ENCODE results near the gene TPRG1.

DNA sequence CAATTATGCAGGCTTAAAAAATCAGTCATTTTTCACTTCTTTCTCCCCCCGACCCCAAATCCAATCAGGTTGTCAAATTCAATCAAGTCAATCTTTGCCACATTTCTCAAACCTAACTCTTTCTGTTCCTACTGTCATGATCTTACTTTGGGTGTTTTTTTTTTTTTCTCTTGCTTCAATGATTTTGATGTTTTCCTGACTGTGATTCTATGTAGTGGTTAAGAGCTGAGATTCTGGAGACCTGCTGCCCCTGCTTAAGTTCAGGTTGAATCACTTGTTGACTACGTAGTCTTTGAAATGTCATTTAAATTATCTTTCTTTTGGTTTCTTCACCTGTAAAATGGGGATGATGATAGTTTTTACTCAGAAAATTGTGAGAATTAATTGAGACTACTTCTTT lies 117.5 kb downstream of the TPRG1 start:
- TF ChIP-seq CTCF (IDR thresholded peaks at IDR 0.05) (no peak), POLR2A (IDR thresholded peaks at IDR 0.05) (no peak), POLR2AphosphoS5 (IDR thresholded peaks at IDR 0.05) (no peak), EP300 (IDR thresholded peaks at IDR 0.05; ENCODE audit: low read depth) (no peak)
